Measurements from ENCODE around the gene BMP7.

The BMP7 gene

DNA sequence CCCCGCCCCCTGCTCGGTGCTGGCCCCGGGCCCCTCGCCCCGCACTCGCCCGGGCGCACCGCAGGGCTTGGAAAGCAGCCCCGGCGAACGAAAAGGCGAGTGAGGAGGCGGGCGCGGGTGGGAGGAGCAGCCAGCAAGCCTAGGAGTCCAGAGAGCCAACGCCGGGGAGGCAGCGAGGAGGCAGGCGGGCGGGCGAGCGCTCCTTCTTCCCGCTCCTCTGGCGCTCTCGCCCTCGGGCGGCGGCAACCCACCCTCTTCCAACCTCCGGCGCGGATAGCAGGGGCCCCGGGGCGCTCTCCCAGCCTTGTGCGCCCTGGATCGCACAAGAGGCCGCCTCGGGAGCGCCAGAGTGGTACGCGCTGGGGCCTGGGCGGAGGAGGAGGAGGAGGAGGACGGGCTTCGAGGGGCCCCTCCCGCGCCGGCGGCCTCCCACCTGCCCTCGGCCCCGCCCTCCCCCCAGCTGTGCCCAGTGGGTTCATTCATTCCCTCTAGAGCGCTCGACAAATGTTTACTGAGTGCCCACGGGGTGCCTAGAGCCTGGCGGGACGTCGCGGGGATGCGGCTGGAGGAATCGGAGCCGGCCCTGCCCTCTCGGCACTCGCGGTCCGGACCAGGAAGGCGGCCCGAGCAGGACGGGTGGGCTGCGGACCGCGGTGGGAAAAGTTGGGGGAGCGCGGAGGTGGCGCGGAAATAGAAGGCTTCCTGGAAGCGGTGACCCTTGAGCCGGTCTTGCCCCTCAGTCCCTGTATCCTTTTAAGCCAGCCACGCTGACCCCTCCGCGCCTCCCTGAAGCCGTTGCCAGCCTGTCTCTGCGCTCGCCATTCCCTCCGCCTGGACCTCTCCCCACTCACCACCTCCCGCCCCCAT is at the start of gene BMP7:
TSS of gene BMP7 (minus strand) at position 351 of the 867 bp plus-strand sequence. CDS start 519 bp downstream, outside the sequence.
- peak; percentile 58 for DNase-seq (ENCODE audit: low spot score)

DNA sequence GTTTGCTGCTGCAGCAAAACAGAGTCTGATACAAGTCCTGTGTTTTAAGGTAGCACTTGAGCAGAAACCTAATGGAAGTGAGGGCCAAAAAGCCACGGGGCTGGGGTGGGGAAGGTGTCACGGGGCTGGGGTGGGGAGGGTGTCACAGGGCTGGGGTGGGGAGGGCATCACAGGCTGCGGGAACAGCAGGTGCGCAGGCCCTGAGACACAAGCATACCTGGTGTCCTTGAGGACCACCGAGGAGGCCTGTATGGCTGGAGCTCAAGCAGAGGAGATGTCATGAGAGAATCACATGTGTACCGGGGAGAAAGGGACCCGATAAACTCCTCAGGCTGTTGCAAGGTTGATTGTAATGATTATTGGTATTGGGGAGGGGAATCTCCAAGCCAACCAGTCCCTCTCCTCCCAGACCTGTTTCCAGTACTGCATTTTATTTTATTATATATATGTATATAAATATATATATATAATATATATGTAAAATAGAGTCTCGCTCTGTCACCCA is 49.6 kb upstream of the BMP7 start:
- DNase-seq (ENCODE audit: low spot score) = no peak

DNA sequence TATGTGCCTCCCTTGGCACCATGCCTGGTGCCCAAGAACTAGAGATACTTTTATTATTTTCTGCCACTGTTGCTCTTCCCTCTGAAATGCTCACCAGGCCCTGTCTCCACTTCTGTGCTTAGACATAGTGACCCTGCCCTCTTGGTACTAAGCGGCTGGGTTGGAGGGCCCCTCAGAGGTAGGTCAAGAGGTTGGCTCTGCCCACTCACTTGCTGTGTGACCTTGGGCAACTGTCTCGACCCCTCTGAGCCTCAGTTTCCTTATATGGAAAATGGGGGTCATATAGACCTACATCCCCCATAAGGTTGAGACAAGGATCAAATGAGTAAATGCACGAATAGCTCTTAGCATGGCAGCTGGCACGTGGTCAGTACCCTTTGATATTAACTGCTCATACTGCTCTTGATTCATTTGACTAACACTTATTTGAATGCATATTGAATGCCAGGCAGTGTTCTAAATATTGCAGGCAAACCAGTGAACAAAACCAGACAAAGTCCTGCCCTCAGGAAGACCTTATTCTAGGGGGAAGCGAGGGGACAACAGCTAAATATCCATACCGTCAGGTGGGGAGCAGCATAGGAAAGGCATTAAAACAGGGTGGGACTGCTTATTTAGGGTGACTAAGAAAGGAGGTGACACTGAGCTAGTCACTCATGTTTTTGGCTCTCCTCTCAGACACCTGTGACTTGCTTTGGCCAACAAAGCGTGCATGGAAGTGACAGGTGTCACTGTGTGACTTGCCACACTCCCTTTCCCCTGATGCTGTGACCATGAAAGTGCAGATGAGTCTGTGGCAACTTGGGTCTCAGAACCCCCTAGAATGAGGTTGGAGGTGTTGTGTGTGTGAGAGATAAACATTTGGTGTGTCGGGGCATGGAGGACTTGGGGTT is 48.9 kb upstream of the BMP7 start:
- no peak for DNase-seq (ENCODE audit: low spot score)

DNA sequence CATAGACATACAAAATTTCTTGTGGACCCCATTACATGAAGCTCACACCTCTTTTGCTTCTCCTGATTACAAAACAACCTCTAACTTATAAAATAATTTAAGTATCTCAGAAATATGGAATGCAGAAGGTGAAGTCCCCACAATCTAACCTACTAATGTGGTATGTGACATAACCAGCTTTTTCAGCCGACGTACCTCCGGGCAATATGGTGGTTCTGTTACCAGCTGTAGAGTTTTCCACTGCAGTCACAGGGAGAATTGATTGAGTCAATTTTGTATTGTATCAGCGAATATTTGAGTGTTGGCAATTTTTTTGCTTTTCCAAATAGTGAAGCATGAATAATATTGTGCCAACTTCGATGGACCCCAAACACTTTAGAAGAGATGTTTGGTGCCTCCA is 47.5 kb upstream of the BMP7 start:
- no peak for DNase-seq (ENCODE audit: low spot score)

DNA sequence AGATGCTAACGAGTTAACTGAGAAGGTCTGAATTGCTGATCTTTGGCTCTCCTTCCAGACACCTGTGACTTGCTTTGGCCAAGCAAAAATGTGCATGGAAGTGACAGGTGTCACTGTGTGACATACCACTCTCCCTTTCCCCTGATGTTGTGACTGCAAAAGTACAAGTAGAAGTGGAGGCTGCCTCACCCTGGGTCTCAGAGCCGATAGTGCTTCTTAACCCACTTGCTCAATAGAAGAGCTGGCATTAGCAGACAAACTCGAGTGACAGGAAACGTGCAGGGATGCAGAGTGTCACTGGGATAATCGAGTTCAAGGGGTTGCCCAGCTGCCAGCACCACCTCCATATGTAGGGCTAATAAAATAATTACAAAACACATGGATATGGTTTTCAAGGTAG is 46.8 kb upstream of the BMP7 start:
- DNase-seq (ENCODE audit: low spot score) = no peak

DNA sequence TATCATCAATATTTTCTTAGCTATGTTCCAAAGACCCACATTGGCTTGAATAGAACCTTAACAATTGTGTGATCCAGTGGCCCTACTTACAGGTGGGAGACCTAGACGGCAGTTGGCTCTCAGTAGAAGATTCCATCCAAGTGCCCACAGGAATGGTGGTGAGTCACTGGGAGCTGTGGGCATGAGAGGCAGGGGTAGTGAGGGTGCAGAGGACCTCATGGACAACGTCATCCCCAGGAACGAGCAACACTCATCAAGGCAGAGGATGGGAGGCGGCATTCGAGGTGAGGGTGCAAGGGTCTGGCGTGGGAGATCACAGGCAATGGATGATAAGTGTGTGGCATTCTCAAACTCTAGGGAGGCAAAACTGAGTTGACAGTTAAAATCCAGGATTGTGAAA is 45.7 kb upstream of the BMP7 start:
- no peak for DNase-seq (ENCODE audit: low spot score)

DNA sequence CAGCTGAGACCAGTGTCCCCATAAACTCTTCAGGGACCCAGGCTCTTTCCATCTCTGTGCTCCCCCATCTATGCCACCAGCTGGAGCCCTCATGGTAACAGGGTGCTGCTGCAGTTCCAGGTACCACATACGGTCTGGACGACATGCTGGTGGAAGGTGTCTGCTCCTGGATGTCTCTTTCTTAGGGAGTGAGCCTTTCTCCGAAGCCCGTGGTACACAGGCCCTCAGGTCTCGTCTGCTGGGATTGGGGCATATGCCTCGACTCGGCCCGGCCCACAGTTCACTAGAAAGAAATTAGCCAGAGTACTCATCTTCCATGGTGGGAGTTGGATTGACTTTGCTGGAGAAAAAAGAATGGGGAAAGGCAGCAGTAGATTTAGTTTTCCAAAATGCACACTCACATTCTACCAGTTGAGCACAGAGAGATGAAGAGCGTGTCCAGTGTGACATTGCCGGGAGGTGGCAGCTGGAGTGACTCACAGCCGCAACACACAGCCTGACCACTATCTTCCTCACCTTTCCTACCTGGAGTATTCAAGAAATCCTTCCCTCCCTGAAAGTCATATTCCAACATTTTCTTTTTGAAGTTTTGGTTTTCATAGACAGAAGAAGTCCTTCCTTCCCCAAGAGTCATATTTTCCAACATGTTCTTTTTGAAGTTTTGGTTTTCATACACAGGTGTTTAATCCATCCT is 44.5 kb upstream of the BMP7 start:
- DNase-seq (ENCODE audit: low spot score) = no peak

GRCh38 chr20:57309544-57310115 is 43.2 kb upstream of the BMP7 start:
- no peak for DNase-seq (ENCODE audit: low spot score)

DNA sequence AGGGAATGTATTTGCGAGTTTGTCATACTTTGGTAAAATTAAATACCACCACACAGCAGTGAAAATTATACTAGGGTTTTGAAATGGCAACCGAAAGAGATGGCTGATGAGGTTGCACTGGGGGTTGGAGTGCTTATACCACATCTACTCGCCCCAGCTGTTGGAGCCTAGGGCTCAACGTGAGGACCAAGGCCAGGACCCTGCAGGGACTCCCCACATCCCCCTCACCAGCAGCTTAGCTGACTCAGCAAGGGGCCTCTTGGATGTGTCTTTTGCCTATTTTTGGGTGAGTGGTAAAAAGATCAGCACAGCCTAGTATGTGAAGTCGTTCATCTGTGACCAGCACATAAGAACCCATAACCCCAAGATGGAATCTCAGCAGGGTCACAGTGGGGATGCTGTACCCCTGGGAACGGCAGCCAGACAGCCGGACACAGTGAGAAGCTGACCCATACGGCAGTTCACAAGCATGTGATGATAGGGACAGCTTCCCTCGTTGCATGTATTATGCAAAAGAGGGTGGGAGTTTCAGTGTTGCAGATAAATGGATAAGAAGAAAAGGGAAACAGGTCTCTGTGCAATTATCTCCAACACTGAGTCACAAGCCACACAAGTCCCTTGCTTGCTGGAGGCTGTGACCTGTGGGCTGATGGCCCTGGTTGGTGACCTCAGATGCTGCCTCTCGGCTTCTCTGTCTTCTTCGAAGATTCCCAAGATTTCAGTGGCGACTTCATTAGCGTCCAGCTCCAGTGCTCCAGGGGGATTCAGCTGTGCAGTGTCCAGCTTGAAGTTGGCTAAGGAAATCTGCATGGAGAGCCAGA is 42.2 kb upstream of the BMP7 start:
- no peak for DNase-seq (ENCODE audit: low spot score)

DNA sequence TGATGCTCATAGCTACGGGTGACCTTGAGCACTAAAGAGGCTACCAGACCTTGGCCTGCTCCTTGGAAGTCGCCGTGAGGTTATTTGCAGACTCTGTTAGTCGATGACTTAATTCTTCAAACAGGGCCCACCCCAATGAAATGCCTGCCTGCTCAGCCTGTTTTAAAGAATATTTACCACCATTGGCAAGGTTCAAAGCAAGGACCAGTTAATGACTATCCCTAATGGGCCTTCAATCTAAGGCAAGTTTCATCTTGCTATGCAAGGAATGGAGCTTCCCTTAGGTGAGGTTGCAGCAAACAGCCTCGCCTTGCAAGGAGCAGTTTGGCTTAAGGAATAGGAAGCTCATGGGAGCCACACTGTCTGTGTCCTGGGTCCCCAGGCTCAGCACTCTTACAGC is 40.3 kb upstream of the BMP7 start:
- no peak for DNase-seq (ENCODE audit: low spot score)

- no peak for DNase-seq (ENCODE audit: low spot score)
These were observed 34.6 kb upstream of the BMP7 start for GRCh38 chr20:57301026-57301425.

- DNase-seq (ENCODE audit: low spot score) = no peak
These were observed 32.0 kb upstream of the BMP7 start for GRCh38 chr20:57298457-57298856.

DNA sequence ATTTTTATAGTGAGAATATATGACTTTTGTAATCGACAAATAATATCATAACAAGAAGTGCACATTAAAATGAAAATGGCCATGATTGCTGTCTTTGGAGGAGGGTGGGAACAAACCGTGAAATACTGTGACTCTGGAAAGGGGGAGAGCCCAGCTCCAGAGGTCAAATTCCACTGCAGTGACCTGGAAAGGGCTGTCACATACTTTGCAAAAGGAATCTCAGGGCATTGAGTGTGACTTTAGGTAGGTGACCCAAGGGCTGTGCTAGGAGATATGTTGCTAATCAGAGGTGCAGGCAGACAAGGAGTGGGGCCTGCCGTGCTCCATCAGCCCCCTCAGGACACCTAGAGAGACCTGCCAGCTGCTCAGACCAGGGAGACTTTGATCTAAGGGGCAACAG is 28.1 kb upstream of the BMP7 start:
- no peak for DNase-seq (ENCODE audit: low spot score)

DNA sequence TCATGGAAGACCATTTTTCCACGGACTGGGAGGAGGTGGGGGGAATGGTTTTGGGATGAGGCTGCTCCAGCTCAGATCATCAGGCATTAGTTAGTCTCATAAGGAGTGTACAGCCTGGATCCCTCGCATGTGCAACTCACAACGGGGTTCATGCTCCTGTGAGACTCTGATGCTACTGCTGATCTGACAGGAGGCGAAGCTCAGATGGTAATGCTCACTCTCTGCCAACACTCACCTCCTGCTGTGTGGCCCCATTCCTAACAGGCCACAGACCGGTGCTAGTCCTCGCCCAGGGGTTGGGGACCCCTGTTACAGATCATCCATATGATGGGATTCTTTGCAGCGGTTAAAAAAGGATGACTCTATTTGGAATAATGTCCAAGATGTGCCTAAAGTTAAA is 27.6 kb upstream of the BMP7 start:
- no peak for DNase-seq (ENCODE audit: low spot score)

- no peak for DNase-seq (ENCODE audit: low spot score)
These were observed 26.2 kb upstream of the BMP7 start for GRCh38 chr20:57292611-57293010.

GRCh38 chr20:57291694-57292093 is 25.3 kb upstream of the BMP7 start:
- no peak for DNase-seq (ENCODE audit: low spot score)

GRCh38 chr20:57291003-57291402 is 24.6 kb upstream of the BMP7 start:
- no peak for DNase-seq (ENCODE audit: low spot score)

- DNase-seq (ENCODE audit: low spot score) = no peak
These were observed 23.7 kb upstream of the BMP7 start for GRCh38 chr20:57290178-57290484.

DNA sequence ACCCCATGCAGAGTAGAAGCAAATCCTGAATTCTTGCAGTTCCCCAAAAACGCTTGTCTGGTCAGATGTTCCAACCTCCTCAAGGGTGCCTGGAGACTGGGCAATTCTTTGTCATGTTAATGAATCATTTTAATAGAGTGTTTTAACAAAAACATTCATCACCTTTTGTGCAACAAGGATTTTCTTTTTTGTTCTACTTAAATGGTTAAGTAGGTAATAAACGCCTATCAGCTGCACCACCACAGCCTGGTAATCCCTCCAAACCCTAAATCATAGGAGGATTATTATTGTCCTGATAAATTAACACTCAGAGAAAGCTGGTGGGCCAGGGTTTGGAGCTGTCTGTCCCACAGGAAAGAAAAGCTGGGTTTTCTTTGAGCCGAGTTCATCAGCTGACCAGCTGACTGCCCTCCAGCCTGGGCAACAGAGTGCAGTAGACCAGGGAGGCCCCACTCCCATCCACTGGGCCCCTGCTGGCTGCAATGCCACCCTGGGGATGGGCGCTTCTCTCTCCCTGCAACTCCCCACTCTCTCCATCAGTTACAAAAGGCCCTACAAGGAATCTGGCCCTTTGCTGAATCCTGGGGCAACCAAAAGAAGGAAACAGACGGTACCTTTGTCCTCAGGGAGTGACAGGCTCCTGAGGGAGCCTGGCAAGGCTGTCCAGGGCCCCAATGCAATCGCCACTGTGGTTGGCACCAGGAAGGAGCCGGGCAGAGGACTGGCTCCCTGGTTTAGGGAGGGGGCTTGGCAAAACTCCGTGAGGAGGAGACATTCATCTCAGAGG is 23.1 kb upstream of the BMP7 start:
- DNase-seq (ENCODE audit: low spot score) = peak; percentile 79

DNA sequence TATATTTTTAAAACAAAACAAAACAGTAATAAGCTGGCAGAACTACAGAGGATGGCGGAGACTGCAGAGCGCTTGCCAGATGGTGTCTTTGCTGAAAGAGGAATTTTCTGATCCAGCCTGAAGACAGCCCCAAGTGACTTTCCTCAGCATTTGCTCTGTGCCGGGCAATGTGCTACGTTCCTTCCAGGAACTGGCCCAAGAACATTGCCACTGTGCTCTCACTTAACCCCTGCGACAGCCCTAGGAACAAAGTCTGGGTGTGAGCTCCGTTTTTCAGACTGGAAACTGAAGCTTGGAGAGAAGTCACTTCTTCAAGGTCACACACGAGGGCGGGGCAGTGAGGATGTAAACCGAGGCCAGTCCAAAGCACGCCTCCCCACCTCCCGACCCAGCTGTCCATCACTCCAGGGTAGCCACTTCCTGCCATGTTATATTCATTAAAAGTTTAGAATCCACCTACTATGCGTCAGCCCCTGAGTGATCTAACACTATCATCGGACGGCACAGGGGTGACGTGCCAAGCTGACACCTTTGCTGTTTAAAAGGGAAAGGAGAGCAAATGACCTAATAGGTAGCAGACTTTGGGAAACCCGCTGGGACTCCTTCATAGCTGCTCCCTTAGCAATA is 22.3 kb upstream of the BMP7 start:
- no peak for DNase-seq (ENCODE audit: low spot score)
